Astrocyte (in vitro differentiated cells and primary cell): ENCODE measurements around the gene DOCK3. TPM values are rescaled to one million over a fixed set of nuclear protein-coding genes. Genes with fewer than 3 reads are reported as not detected.

Source experiments
- DNase-seq: peaks from one replicate; pipeline ENCODE4 v3.0.0-alpha.2; 2010; ENCODE audit warnings: low read depth
- FAIRE-seq: peaks from 2 replicates; lab custom pipeline; 2011; peaks lifted over from hg19 to GRCh38; lab: Jason Lieb, UNC
- H2AFZ ChIP-seq: 2 replicates; pipeline ENCODE4 v1.6.0; 2012; ENCODE audit warnings: low read depth, low read length, inconsistent platforms
- H3K27ac ChIP-seq: 2 replicates; pipeline ENCODE4 v1.5.1; 2011; ENCODE audit warnings: low read depth, low read length, inconsistent platforms
- H3K27me3 ChIP-seq: 2 replicates; pipeline ENCODE4 v1.6.0; 2011; ENCODE audit warnings: low read length, inconsistent platforms; ENCODE audit not compliant: insufficient read depth
- H3K36me3 ChIP-seq: 2 replicates; pipeline ENCODE4 v1.5.1; 2011; ENCODE audit warnings: low read length, inconsistent platforms; ENCODE audit not compliant: insufficient read depth
- H3K4me1 ChIP-seq: 2 replicates; pipeline ENCODE4 v1.5.1; 2011; ENCODE audit warnings: low read length, inconsistent platforms; ENCODE audit not compliant: insufficient read depth
- H3K4me2 ChIP-seq: 2 replicates; pipeline ENCODE4 v1.6.0; 2012; ENCODE audit warnings: low read length, inconsistent platforms
- H3K4me3 ChIP-seq: 2 replicates; pipeline ENCODE4 v1.5.1; 2011; ENCODE audit warnings: low read depth, mild to moderate bottlenecking, low read length, inconsistent platforms; ENCODE audit not compliant: insufficient read depth
- H3K79me2 ChIP-seq: 2 replicates; pipeline ENCODE4 v1.6.0; 2012; ENCODE audit warnings: mild to moderate bottlenecking, low read length, inconsistent platforms; ENCODE audit not compliant: insufficient read depth
- H3K9ac ChIP-seq: 2 replicates; pipeline ENCODE4 v1.6.0; 2012; ENCODE audit warnings: mild to moderate bottlenecking, low read length, inconsistent platforms
- H3K9me3 ChIP-seq: 2 replicates; pipeline ENCODE4 v1.5.1; 2012; ENCODE audit warnings: low read depth, mild to moderate bottlenecking, low read length, inconsistent platforms; ENCODE audit not compliant: insufficient read depth
- H4K20me1 ChIP-seq: 2 replicates; pipeline ENCODE4 v1.6.0; 2012; ENCODE audit warnings: low read length, inconsistent platforms; ENCODE audit not compliant: insufficient read depth
- H3K27ac Mint-ChIP-seq: one replicate; pipeline ENCODE4 v1.8.0; 2021; ENCODE audit warnings: mild to moderate bottlenecking, mixed read lengths; ENCODE audit not compliant: unreplicated experiment
- H3K27me3 Mint-ChIP-seq: one replicate; pipeline ENCODE4 v1.8.0; 2021; ENCODE audit warnings: low read depth, mixed read lengths; ENCODE audit not compliant: unreplicated experiment
- H3K36me3 Mint-ChIP-seq: one replicate; pipeline ENCODE4 v1.8.0; 2021; ENCODE audit warnings: low read depth, mixed read lengths; ENCODE audit not compliant: unreplicated experiment
- H3K4me1 Mint-ChIP-seq: one replicate; pipeline ENCODE4 v1.8.0; 2021; ENCODE audit warnings: low read depth, mixed read lengths; ENCODE audit not compliant: unreplicated experiment
- H3K4me3 Mint-ChIP-seq: one replicate; pipeline ENCODE4 v1.8.0; 2021; ENCODE audit warnings: mild to moderate bottlenecking, moderate library complexity, mixed read lengths; ENCODE audit not compliant: unreplicated experiment
- H3K9me3 Mint-ChIP-seq: one replicate; pipeline ENCODE4 v1.8.0; 2021; ENCODE audit warnings: mild to moderate bottlenecking, mixed read lengths; ENCODE audit not compliant: unreplicated experiment
- EZH2 ChIP-seq: IDR thresholded peaks from 2 replicates; pipeline ENCODE4 v1.6.1; 2012; ENCODE audit warnings: mild to moderate bottlenecking, low read length, inconsistent platforms; ENCODE audit not compliant: insufficient read depth
- total RNA-seq: library from RNA; stranded (reverse); gene quantifications from 2 replicates; pipeline ENCODE4 v1.2.1, GENCODE V29; 2021
- TF ChIP-seq, protein P1 (sequence below): IDR thresholded peaks from 2 replicates; pipeline ENCODE4 v1.5.1; 2011; ENCODE audit warnings: low read depth, mild to moderate bottlenecking, inconsistent platforms, low read length, moderate library complexity; ENCODE audit not compliant: insufficient read depth

DOCK3 gene
- total RNA-seq, 1 donor from 2014 or later: 3.3 TPM

DNA sequence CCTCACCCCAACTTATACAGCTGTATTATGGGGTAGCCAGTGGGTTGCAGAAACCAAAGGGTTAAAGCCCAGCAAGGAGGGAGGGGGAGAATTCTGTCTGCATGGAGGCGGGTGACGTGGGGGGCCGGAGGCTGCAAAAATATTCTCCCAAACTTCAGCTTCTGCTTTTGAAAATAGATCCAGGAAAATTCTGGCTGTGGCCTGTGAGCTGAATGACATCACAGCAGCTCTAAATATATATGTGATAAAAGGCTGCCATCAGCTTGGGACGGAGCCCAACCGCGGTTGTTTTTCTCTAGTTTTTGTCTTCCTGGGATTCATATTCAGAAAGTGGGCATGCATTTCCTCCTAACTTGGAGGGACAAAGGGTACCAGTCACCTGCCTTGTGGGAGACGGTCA lies 30.2 kb upstream of the DOCK3 start:
- peaks cover 18% of the 10 kb centered on the region for H3K36me3 Mint-ChIP-seq
- Histone ChIP-seq H3K27me3 (no peaks in the 10 kb centered on the region), H3K36me3 (no peaks in the 10 kb centered on the region), H3K4me2 (no peak overlapping the region), H3K9ac (no peak overlapping the region), H3K79me2 (no peaks in the 10 kb centered on the region), H2AFZ (no peak overlapping the region), H3K4me1 (peaks cover 3% of the 10 kb centered on the region), H3K9me3 (no peaks in the 10 kb centered on the region), H4K20me1 (peaks cover 6% of the 10 kb centered on the region), H3K4me3 (no peak overlapping the region), H3K27ac (no peak overlapping the region)
- TF ChIP-seq, protein P1, sequence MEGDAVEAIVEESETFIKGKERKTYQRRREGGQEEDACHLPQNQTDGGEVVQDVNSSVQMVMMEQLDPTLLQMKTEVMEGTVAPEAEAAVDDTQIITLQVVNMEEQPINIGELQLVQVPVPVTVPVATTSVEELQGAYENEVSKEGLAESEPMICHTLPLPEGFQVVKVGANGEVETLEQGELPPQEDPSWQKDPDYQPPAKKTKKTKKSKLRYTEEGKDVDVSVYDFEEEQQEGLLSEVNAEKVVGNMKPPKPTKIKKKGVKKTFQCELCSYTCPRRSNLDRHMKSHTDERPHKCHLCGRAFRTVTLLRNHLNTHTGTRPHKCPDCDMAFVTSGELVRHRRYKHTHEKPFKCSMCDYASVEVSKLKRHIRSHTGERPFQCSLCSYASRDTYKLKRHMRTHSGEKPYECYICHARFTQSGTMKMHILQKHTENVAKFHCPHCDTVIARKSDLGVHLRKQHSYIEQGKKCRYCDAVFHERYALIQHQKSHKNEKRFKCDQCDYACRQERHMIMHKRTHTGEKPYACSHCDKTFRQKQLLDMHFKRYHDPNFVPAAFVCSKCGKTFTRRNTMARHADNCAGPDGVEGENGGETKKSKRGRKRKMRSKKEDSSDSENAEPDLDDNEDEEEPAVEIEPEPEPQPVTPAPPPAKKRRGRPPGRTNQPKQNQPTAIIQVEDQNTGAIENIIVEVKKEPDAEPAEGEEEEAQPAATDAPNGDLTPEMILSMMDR: no peak
- TF ChIP-seq EZH2: no peak
- no peak overlapping the region for H3K27ac Mint-ChIP-seq
- H3K4me1 Mint-ChIP-seq: peaks cover 4% of the 10 kb centered on the region
- peaks cover 2% of the 10 kb centered on the region for H3K27me3 Mint-ChIP-seq
- no peak overlapping the region for H3K4me3 Mint-ChIP-seq
- DNase-seq (no peak), FAIRE-seq (no peak)
- peaks cover 2% of the 10 kb centered on the region for H3K9me3 Mint-ChIP-seq

DNA sequence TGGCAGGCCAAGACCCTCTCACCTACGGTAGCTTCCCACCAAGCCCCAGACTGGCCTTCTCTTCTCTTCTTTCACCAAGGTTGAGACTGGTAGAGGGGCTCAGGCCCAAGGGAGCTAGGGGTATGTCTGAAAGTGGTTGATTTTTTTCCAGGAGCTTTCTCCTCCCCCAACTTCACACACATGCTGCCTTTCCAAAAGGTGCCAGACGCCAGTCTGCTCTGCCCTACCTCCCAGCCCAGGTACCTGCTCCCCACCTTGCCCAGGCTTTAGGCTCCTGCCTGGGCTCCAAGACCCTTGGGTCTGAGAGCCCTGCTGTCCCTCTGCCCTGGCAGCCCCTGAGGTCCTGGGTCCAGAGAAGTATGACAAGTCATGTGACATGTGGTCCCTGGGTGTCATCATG lies 29.3 kb upstream of the DOCK3 start:
- no peak for DNase-seq
- Histone ChIP-seq H3K36me3 (no peaks in the 10 kb centered on the region), H4K20me1 (peaks cover 5% of the 10 kb centered on the region), H3K4me1 (peaks cover 5% of the 10 kb centered on the region), H3K9ac (no peak overlapping the region), H3K27ac (no peak overlapping the region), H3K4me3 (no peak overlapping the region), H2AFZ (no peak overlapping the region), H3K27me3 (no peaks in the 10 kb centered on the region), H3K79me2 (no peaks in the 10 kb centered on the region), H3K4me2 (no peak overlapping the region), H3K9me3 (no peaks in the 10 kb centered on the region)
- TF ChIP-seq, protein P1: no peak
- no peak for TF ChIP-seq EZH2
- H3K27ac Mint-ChIP-seq: no peak overlapping the region
- H3K4me3 Mint-ChIP-seq: no peak overlapping the region
- H3K9me3 Mint-ChIP-seq: peaks cover 2% of the 10 kb centered on the region
- FAIRE-seq: no peak
- peaks cover 17% of the 10 kb centered on the region for H3K36me3 Mint-ChIP-seq
- peaks cover 4% of the 10 kb centered on the region for H3K27me3 Mint-ChIP-seq
- peaks cover 7% of the 10 kb centered on the region for H3K4me1 Mint-ChIP-seq

DNA sequence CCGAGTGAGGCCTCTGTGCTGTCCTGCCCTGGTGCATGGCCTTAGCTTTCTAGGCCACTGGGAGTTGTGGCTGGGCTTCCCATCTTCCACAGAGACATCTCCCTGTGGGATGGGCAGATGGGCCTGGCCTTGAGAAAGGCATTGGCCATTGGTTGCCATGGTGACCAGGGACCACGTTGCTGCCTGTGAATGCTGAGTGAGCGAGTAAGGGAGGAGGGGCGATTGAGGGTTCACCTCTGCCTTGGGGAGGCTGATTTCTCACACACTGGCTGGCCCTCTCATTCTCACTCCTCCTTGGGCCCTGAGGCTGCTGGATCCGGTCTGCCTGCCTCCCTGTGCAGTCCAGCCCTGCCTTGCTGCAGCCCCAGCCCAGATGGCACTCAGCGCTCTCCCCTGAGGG lies 26.4 kb upstream of the DOCK3 start:
- H3K9ac ChIP-seq: no peak overlapping the region
- no peak for DNase-seq
- no peak overlapping the region for H3K27ac ChIP-seq
- Mint-ChIP-seq H3K4me1 (peaks cover 9% of the 10 kb centered on the region), H3K27ac (no peak overlapping the region), H3K36me3 (peaks cover 5% of the 10 kb centered on the region), H3K9me3 (peaks cover 2% of the 10 kb centered on the region), H3K27me3 (peaks cover 11% of the 10 kb centered on the region), H3K4me3 (no peak overlapping the region)
- H3K9me3 ChIP-seq: no peaks in the 10 kb centered on the region
- H3K36me3 ChIP-seq: no peaks in the 10 kb centered on the region
- no peaks in the 10 kb centered on the region for H3K79me2 ChIP-seq
- no peaks in the 10 kb centered on the region for H3K27me3 ChIP-seq
- TF ChIP-seq, protein P1: no peak
- TF ChIP-seq EZH2: no peak
- H4K20me1 ChIP-seq: no peaks in the 10 kb centered on the region
- no peak overlapping the region for H3K4me2 ChIP-seq
- peaks cover 5% of the 10 kb centered on the region for H3K4me1 ChIP-seq
- no peak overlapping the region for H3K4me3 ChIP-seq
- FAIRE-seq: no peak
- no peak overlapping the region for H2AFZ ChIP-seq
